HepG2 (cell line): ENCODE results near the gene NAP1L2. TPM values are rescaled to one million over a fixed set of nuclear protein-coding genes. Genes with fewer than 3 reads are reported as not detected.

Experiments used
- ATAC-seq: fragments of 200-7000 bp; cut with Tn5 transposase; 3 replicates; pipeline ENCODE4 v1.9.1; 2020; ENCODE audit warnings: mild to moderate bottlenecking, moderate library complexity
- BruUV-seq: library from RNA; stranded (reverse); fragments of 400-500 nt; replicated peaks from 2 replicates; lab custom pipeline; 2021; lab: Mats Ljungman, UMichigan
- CTCF ChIA-PET: fragments of 300-600 bp; formaldehyde crosslinking; extraction: SDS; loops from one replicate; lab custom pipeline; 2021; ENCODE audit warnings: low total read pairs, inconsistent platforms, low intra/inter-chr PET ratio; lab: Yijun Ruan, JAX
- POLR2A ChIA-PET: fragments of 350-600 bp; sonication (Branson Sonifier 250); formaldehyde crosslinking; loops from one replicate; lab custom pipeline; 2020; ENCODE audit warnings: antibody characterized with exemption, inconsistent platforms; lab: Yijun Ruan, JAX
- DNase-seq: peaks from one replicate; pipeline ENCODE4 v3.0.0-alpha.2; 2015; ENCODE audit warnings: low spot score
- FAIRE-seq: peaks from 3 replicates; lab custom pipeline; 2011; peaks lifted over from hg19 to GRCh38; lab: Jason Lieb, UNC
- H2AFZ ChIP-seq: one replicate; pipeline ENCODE4 v1.6.1; 2011; ENCODE audit warnings: low read length, inconsistent platforms
- H3K27ac ChIP-seq: fragments of 300-600 bp; 3 replicates; pipeline ENCODE4 v1.8.0; 2011; ENCODE audit warnings: mixed run types, mild to moderate bottlenecking, mixed read lengths, low read length, inconsistent platforms; ENCODE audit not compliant: insufficient read depth; ENCODE audit errors: extremely low read length
- H3K27me3 ChIP-seq, 2 experiments: fragments of 200-600 bp in 1 of 2; 2 replicates in 1 of 2; 3 replicates in 1 of 2; pipeline versions ENCODE4 v1.6.0 to v1.8.0; 2011; ENCODE audit warnings: low read length in 2 of 2, mild to moderate bottlenecking in 2 of 2, moderate library complexity in 2 of 2, inconsistent platforms in 1 of 2; ENCODE audit not compliant: insufficient read depth in 2 of 2, control insufficient read depth in 1 of 2
- H3K36me3 ChIP-seq, 2 experiments: fragments of 200-600 bp in 1 of 2; replicated peaks in 1 of 2; 2 replicates in 1 of 2; 3 replicates in 1 of 2; pipeline versions ENCODE4 v1.5.1 to v1.8.0; 2011; ENCODE audit warnings: low read length in 2 of 2, inconsistent platforms in 1 of 2; ENCODE audit not compliant: insufficient read depth in 2 of 2, control insufficient read depth in 1 of 2
- H3K4me1 ChIP-seq: 2 replicates; pipeline ENCODE4 v1.5.1; 2012; ENCODE audit warnings: low read length, inconsistent platforms; ENCODE audit not compliant: insufficient read depth
- H3K4me2 ChIP-seq: 2 replicates; pipeline ENCODE4 v1.6.0; 2011; ENCODE audit warnings: low read depth, low read length, inconsistent platforms
- H3K4me3 ChIP-seq, 3 experiments: fragments of 200-600 bp in 1 of 3; sonication (generic), shearing (Covaris generic) in 1 of 3; replicated peaks in 1 of 3; 2 replicates each; pipeline ENCODE4 v1.5.1; 2011 to 2016; ENCODE audit warnings: low read length in 3 of 3, inconsistent platforms in 2 of 3, low read depth in 2 of 3, mild to moderate bottlenecking in 2 of 3, control low read depth in 1 of 3, mixed read lengths in 1 of 3; ENCODE audit not compliant: insufficient read depth in 1 of 3
- H3K79me2 ChIP-seq: one replicate; pipeline ENCODE4 v1.6.1; 2011; ENCODE audit warnings: low read length, inconsistent platforms; ENCODE audit not compliant: insufficient read depth
- H3K9ac ChIP-seq: 2 replicates; pipeline ENCODE4 v1.6.0; 2011; ENCODE audit warnings: mild to moderate bottlenecking, low read depth, low read length, inconsistent platforms; ENCODE audit not compliant: insufficient read depth
- H3K9me3 ChIP-seq: 2 replicates; pipeline ENCODE4 v1.5.1; 2012; ENCODE audit warnings: mild to moderate bottlenecking, low read length
- H4K20me1 ChIP-seq: 2 replicates; pipeline ENCODE4 v1.6.0; 2011; ENCODE audit warnings: inconsistent platforms, mild to moderate bottlenecking, low read length, moderate library complexity; ENCODE audit not compliant: insufficient read depth
- CSRNP1 ChIP-seq: sonication (generic); formaldehyde crosslinking; IDR thresholded peaks from 2 replicates; pipeline ENCODE4 v1.8.1; 2023; ENCODE audit warnings: mild to moderate bottlenecking, missing genetic modification reagents
- HNF1B ChIP-seq: sonication (generic); formaldehyde crosslinking; IDR thresholded peaks from 2 replicates; pipeline ENCODE4 v1.5.1; 2020; ENCODE audit warnings: mild to moderate bottlenecking, moderate library complexity, missing genetic modification reagents
- KAT8 ChIP-seq: IDR thresholded peaks from 2 replicates; pipeline ENCODE4 v1.6.1; 2016; ENCODE audit warnings: missing genetic modification reagents, missing compliant biosample characterization
- KLF15 ChIP-seq: sonication (generic); formaldehyde crosslinking; IDR thresholded peaks from 2 replicates; pipeline ENCODE4 v1.8.1; 2023; ENCODE audit warnings: borderline replicate concordance, mild to moderate bottlenecking, inconsistent platforms, missing genetic modification reagents, mixed read lengths
- MTERF4 ChIP-seq: sonication (generic); formaldehyde crosslinking; IDR thresholded peaks from 2 replicates; pipeline ENCODE4 v1.8.0; 2023; ENCODE audit warnings: mild to moderate bottlenecking, missing genetic modification reagents
- PLRG1 ChIP-seq: fragments of 450-650 bp; conservative IDR thresholded peaks from 2 replicates; pipeline ENCODE4 v1.6.1; 2016
- RCOR2 ChIP-seq: IDR thresholded peaks from 2 replicates; pipeline ENCODE4 v1.6.1; 2016; ENCODE audit warnings: missing biosample characterization, missing genetic modification reagents
- SRSF1 ChIP-seq: fragments of 200-400 bp; formaldehyde crosslinking; optimal IDR thresholded peaks from 2 replicates; pipeline ENCODE3; 2017; ENCODE audit warnings: mild to moderate bottlenecking, low read depth, low read length, moderate library complexity
- TAF15 ChIP-seq: fragments of 200-400 bp; formaldehyde crosslinking; IDR thresholded peaks from one replicate; pipeline ENCODE4 v1.6.1; 2018; ENCODE audit warnings: mild to moderate bottlenecking, low read depth, low read length; ENCODE audit not compliant: poor library complexity, severe bottlenecking
- THAP8 ChIP-seq: sonication (generic); formaldehyde crosslinking; IDR thresholded peaks from 2 replicates; pipeline ENCODE4 v1.5.1; 2020; ENCODE audit warnings: missing genetic modification reagents, mild to moderate bottlenecking, borderline replicate concordance
- ZEB1 ChIP-seq: IDR thresholded peaks from 2 replicates; pipeline ENCODE4 v1.6.1; 2012; ENCODE audit warnings: mild to moderate bottlenecking, low read depth, inconsistent platforms; ENCODE audit not compliant: insufficient replicate concordance
- ZNF431 ChIP-seq: sonication (generic); formaldehyde crosslinking; IDR thresholded peaks from 2 replicates; pipeline ENCODE4 v1.9.0; 2022; ENCODE audit warnings: missing genetic modification reagents, low read depth, mild to moderate bottlenecking, borderline replicate concordance
- ZNF570 ChIP-seq: sonication (generic); formaldehyde crosslinking; IDR thresholded peaks from 2 replicates; pipeline ENCODE4 v1.4.0; 2020; ENCODE audit warnings: mild to moderate bottlenecking, missing genetic modification reagents, borderline replicate concordance
- ZNF580 ChIP-seq: IDR thresholded peaks from 2 replicates; pipeline ENCODE4 v1.6.1; 2016; ENCODE audit warnings: low read depth, borderline replicate concordance
- ZNF670 ChIP-seq: sonication (generic); formaldehyde crosslinking; IDR thresholded peaks from 2 replicates; pipeline ENCODE4 v1.8.0; 2022; ENCODE audit warnings: mild to moderate bottlenecking, missing genetic modification reagents, borderline replicate concordance
- ZNF75D ChIP-seq: sonication (generic); formaldehyde crosslinking; IDR thresholded peaks from 2 replicates; pipeline ENCODE4 v1.8.1; 2023; ENCODE audit warnings: missing genetic modification reagents, mild to moderate bottlenecking, borderline replicate concordance
- ZNF784 ChIP-seq: sonication (generic); formaldehyde crosslinking; IDR thresholded peaks from 2 replicates; pipeline ENCODE4 v1.5.1; 2020; ENCODE audit warnings: missing genetic modification reagents, mild to moderate bottlenecking, borderline replicate concordance
- WGBS: methylation state at CpG from one replicate; pipeline ENCODE4 v1.1.6; 2017; ENCODE audit warnings: low lambda C conversion rate; 5-methylcytosine and 5-hydroxymethylcytosine counted together
- in situ Hi-C: cut with HindIII; loops from 2 replicates; pipeline ENCODE4 v1.10.0; 2017; ENCODE audit warnings: low pct_unique_long_range_greater_than_20kb; ENCODE audit not compliant: extremely low pct_ligation_motif_present
- intact Hi-C: fragments of 100-400 bp; cut with micrococcal nuclease; formaldehyde crosslinking; loops from one replicate; pipeline ENCODE4 v1.10.0; 2022; ENCODE audit not compliant: unreplicated experiment
- polyA plus RNA-seq, 8 experiments: library from polyadenylated mRNA; depleted of rRNA in 3 of 8; stranded (reverse) in 7 of 8; unstranded in 1 of 8; fragments of >200 nt; fragmentation: Illumina TruSeq in 4 of 8; extraction: Trizol in 4 of 8; gene quantifications; 2 replicates each; pipeline versions ENCODE4 v1.2.1 to v1.2.3, GENCODE V29; 2011 to 2016; ENCODE audit warnings: low read depth in 4 of 8, missing spikeins in 1 of 8, mixed read lengths in 1 of 8; ENCODE audit not compliant: insufficient read depth in 1 of 8
- total RNA-seq, 5 experiments: library from RNA; depleted of rRNA; stranded (reverse); fragments of >200 nt; fragmentation: Illumina TruSeq; extraction: Trizol; gene quantifications; 2 replicates each; pipeline ENCODE4 v1.2.3, GENCODE V29; 2016; ENCODE audit warnings: low read depth in 1 of 5

NAP1L2 gene
- total and polyA plus RNA-seq, 2 of the 13 experiments (the other 11 are each of a cell fraction or from before 2014, with no cell fraction given) = 0.07 TPM; not detected in 1

- Histone ChIP-seq H3K36me3 (no peaks in the 10 kb centered on the region), H3K27me3 (no peaks in the 10 kb centered on the region; a peak in 1 of 5 replicates), H3K9ac (no peak overlapping the region), H4K20me1 (no peaks in the 10 kb centered on the region), H3K27ac (no peak overlapping the region), H3K79me2 (no peaks in the 10 kb centered on the region), H3K9me3 (no peaks in the 10 kb centered on the region), H2AFZ (no peak overlapping the region), H3K4me2 (peak overlapping the region; percentile 34), H3K4me1 (no peaks in the 10 kb centered on the region), H3K4me3 (peak overlapping the region in 2 of 3 experiments; percentile 7 to 50; a peak in 3 of 6 replicates)
- intact Hi-C loops (no loop called here), in situ Hi-C loops (no loop called here)
- no TSS peak for BruUV-seq
- FAIRE-seq (no peak), ATAC-seq (no peak), DNase-seq (no peak)
- TF ChIP-seq RCOR2 (CRISPR knock-in tag) = no peak
- no peak for TF ChIP-seq ZNF580
- no peak for TF ChIP-seq SRSF1
- no peak for TF ChIP-seq ZNF75D (CRISPR knock-in tag)
- no peak for TF ChIP-seq KAT8
- TF ChIP-seq MTERF4 = no peak
- no peak for TF ChIP-seq ZNF670 (CRISPR knock-in tag)
- TF ChIP-seq PLRG1 = no peak
- TF ChIP-seq ZNF570 (CRISPR knock-in tag) = no peak
- no peak for TF ChIP-seq HNF1B (CRISPR knock-in tag)
- no peak for TF ChIP-seq TAF15
- no peak for TF ChIP-seq ZNF784 (CRISPR knock-in tag)
- no peak for TF ChIP-seq ZNF431 (CRISPR knock-in tag)
- TF ChIP-seq THAP8 = no peak
- no peak for TF ChIP-seq ZEB1
- no peak for TF ChIP-seq CSRNP1
- no peak for TF ChIP-seq KLF15
- WGBS = 2% methylated on average over 18 of the region's 18 CpGs
- CTCF ChIA-PET = no interaction called here
- POLR2A ChIA-PET = no interaction called here
These were observed 771 bp downstream of the NAP1L2 start for GRCh38 chrX:73213734-73214425.
